ENCODE results near the gene TOM1L2.
"Not testable (repeated sequence)": the region's sequence is repeated elsewhere in the genome, so short reads cannot be mapped to it uniquely, and the experiment has no call there.

TOM1L2 gene

DNA sequence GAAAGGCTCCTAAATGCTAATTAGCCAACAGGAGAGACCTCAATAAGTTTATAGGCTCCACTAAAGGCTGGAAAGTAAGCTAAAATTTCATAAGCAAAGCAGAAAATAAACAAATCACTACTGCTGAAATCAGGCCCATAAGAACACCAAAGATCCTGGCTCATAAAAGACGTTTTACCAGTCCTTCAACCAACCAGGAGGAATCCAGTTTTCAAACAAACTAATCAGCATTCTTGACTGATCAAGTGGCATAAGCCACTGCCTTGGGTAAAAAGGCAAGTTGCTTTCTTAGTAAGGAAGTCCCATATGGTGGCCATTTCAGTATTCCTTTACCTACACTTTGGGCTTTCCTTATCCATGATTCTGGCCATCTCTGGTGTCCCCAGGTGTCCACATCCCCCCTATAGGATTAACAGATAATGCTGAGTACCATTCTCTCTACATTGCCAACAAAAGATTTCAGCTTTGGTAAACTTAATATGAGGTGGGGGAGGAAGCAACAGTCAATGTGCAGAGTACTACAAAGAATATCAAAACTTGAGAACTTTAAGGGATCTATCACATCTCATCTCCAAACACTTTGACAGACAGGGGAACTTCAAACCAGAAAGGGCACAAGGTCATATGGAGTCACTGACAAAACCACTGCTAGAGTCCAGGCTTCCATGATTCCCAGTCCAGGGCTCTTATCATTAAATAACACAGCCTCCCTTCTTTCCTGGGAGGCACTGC is 1.3 kb downstream of the TOM1L2 start:
- no peak for DNase-seq (ENCODE audit: low spot score)

DNA sequence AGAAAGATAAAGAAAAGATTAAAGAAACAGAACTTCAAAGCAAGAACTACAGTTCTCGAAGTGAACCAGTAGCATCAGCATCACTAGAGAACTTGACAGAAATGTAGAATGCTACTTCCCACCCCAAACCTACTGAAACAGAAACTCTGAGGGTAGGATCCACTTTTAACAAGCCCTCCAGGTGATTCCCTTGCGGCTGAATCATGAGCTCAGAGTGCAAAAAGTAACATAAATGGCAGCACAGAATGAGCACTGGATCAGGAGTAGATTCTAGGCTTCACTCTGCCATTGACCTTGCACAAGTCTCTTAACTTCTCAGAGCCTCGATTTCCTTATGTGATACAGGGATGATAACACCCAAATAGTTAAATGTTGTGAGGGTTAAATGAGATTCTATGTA is 5.8 kb downstream of the TOM1L2 start:
- no peak for DNase-seq (ENCODE audit: low spot score)

DNA sequence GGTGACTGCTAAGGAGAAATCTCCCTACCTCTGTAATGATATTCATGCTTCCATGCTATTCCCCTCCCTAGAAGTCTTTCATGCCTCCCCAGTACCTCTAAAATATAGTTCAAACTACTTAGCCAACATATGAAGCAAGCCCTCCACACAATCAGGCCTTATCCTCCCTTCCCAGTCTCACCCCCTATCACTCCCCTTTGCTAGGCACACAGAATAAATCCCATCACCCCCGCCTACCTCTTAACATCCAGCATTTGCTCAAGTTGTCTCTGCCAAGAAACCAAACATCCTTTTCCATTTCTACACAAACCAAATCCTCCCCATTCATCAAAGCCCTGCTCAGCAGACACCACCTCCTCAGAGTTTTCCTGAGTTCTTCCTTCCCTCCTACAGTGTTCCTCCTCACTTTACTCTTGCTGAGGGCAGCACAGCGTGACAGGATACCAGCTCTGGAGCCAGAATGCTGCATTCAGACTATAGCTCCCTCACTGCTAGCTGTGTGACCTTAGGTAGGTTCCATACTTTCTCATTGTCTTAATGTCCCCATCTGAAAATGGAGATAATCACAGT is 7.0 kb downstream of the TOM1L2 start:
- no peak for DNase-seq (ENCODE audit: low spot score)

GRCh38 chr17:17964710-17965109 is 7.5 kb downstream of the TOM1L2 start:
- DNase-seq (ENCODE audit: low spot score), result no peak

DNA sequence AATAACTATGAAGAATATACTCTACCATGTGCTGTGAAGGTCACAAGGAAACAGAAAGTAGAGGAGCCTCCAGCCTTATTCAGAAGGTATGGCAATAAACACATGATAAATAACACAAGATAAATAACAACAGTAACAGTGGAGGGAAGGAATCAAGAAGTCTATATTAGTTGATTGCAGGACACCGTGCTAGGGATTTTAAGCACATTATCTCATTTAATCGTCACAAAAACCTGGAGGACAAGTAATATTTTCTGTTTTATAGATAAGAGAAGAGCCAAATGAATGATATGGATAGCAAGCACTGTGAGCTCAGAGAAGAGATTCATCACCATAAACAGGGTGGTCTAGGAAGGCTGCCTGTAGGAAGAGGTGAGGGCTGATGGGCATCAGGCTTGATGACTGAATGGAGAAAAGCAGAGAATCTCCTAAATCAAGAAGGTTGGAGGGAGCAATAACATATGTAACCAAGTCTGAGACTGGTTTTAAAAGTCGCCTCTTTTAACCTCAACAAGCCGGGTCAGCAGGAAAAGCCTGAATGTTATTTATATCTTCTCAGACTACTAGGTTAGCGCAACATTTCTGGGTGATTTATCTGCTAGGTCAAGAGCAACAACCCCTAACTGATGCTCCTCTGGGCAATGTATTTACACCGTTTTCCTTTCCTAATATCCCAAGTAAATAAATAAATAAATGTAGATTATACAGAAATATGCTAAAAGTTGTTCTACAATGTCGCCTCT is 8.3 kb downstream of the TOM1L2 start:
- DNase-seq (ENCODE audit: low spot score), result no peak

- DNase-seq (ENCODE audit: low spot score), result peak; percentile 74
Measured at GRCh38 chr17:17963066-17963465, 9.1 kb downstream of the TOM1L2 start.

- no peak for DNase-seq (ENCODE audit: low spot score)
Measured at GRCh38 chr17:17960500-17961030, 11.6 kb downstream of the TOM1L2 start.

DNA sequence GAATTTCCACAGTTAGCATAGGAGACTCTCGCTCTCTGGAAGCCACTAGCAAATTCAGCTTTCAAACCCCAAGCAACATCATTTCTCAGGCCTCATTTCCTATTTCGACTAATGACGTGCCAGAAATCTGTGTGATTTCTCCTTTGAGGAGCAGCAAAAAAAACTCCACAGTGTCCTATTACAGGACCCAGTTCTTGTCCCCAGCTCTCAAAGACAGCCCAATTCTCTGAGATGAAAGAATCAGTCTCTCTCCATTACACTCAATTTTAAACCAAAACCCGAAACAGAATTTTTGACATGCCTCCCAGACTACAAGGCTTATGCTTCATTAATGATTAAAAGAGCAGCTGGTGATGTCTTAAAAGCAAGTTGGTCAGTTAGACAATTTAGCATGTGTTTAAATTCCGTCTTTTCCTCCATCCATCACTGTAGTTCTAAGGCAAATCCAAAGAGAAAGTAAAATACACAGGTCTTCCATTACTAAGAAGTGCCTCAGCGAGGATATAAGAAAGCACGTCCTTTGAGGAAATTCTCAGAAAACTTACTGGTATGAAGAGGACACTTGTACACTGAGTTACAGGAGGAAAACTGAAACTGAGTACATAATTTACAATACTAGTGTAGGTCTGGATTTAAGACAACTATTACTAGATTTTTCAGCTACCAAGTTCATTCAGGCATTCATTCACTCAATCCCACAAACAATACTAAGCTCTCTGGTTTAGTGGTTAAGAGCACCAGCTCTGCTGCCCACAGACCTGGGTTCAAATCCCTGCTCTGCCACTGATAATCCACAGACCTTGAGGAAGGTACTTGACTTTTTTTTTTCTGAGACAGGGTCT is 12.5 kb downstream of the TOM1L2 start:
- peak; percentile 30 for DNase-seq (ENCODE audit: low spot score)

- no peak for DNase-seq (ENCODE audit: low spot score)
Measured at GRCh38 chr17:17958982-17959381, 13.2 kb downstream of the TOM1L2 start.

- DNase-seq (ENCODE audit: low spot score), result no peak
Measured at GRCh38 chr17:17957584-17957916, 14.7 kb downstream of the TOM1L2 start.

DNA sequence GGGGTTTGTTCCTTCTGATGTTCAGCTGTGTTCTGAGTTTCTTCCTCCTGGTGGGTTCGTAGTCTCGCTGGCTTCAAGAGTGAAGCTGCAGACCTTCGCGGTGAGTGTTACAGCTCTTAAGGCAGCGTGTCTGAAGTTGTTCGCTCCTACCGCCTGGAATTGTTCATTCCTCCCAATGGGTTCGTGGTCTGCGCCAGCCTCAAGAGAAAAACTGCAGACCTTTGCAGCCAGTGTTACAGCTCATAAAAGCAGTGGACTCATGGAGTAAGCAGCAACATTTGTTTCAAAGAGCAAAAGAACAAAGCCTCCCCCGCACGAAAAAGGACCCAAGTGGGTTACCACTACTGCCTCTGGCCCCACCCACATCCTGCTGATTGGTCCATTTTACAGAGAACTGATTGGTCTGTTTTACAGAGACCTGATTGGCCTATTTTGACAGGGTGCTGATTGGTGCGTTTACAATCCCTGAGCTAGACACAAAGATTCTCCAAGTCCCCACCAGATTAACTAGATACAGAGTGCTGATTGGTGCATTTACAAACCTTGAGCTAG is 16.3 kb downstream of the TOM1L2 start:
- not testable (repeated sequence) for DNase-seq (ENCODE audit: low spot score)

DNA sequence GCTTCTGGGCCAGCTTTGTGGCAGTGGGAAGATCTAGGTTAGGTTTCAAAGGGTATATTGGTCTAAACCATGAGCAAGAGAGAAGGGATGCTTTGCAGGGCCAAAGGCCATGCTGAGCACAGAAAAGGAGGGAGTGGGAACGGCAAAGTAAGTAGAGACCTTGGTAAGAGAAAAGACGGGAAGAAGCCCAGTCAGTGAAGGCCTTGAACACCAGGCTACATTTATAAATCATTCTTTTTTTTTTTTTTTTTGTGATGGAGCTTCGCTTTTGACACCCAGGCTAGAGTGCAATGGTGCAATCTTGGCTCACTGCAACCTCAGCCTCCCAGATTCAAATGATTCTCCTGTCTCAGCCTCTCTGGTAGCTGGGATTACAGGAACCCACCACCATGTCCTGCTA is 18.1 kb downstream of the TOM1L2 start:
- no peak for DNase-seq (ENCODE audit: low spot score)

DNA sequence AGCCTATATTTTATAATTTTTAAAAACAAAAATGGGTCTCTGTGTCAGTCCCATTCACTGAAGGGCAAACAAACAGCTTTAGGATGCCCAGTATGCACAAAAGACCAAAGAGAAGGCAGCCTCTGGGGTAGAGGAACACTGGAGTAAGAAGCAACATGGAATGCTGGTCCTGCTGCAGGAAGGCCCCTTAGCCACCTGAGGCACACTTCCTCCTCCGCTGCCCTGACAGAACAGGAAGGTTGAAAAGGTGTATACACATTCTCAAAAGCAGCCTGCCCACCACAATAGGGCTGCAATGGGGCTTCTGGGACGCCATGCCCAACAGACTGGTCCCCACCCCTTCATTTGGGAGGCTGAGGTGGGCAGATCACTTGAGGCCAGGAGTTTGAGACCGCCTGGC is 19.5 kb downstream of the TOM1L2 start:
- DNase-seq (ENCODE audit: low spot score), result no peak

DNA sequence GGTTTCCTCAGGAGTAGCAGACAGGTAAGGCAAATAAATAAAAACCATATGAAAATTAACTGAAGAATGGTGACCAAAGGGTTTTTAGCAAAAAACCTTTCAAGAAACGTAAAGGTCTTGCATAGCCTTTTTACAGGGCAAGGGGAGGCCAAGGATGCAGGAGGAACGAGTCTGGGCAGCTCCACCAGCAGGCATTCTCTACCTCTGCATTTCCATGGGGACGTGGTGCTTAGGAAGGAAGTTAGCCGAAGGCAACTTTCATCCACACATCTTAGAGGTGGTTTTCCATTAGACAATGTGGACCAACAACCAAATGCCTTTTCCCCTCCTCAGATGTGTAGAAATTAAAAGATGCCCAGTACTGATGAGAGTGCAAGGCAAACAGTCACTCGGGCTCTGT is 20.7 kb downstream of the TOM1L2 start:
- no peak for DNase-seq (ENCODE audit: low spot score)

DNA sequence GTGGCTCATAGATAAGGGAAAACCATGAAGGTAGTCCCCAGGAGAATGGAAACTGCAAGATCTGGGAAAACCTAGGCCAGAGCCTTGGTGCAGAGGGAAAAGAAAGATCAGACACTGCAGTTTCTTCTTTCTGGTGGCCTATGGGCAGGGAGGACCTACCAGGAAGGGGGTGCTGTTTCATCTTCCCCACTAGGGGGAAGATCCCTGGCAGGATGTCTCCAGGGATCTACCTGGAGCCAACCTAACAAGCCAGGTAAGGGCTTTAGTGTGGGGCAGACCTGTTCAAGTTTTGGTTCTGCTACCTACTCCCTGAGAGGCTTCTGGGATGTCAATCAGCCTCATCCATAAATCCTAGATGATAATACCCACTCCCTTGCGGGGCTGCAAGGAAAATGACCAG is 21.4 kb downstream of the TOM1L2 start:
- DNase-seq (ENCODE audit: low spot score), result no peak

DNA sequence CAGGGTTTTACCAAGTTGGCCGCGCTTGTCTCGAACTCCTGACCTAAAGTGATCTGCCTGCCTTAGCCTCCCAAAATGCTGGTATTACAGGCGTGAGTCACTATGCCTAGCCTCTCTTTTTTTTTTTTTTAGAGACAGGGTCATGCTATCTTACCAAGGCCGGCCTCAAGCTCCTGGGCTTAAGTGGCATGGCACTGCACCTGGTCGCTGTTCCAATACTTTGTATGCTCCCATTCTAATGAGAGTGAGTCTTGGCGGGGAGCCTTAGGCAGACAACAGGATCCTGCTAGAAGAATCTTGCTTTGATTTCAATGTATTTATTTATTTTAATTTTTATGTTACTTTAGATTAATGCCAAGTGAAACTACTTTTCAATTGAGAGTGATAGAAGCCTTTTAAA is 21.9 kb downstream of the TOM1L2 start:
- DNase-seq (ENCODE audit: low spot score), result no peak

DNA sequence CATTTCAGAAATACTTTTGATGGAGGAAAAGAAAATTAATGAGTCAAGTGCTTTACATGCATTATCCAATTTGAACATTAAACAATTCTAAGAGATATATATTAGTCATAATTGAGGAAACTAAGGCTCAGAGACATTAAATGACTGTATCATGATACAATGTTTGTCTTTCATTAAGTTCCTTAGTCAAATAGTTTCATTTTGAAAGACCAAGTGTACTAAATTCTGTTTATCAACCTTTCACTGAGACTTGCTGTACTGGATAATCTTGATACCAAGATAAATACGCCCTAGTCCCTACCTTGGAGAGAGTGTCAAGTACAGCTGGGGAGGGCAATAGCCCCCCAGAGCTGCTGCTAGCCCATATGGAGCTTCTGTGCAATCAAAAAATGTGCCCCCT is 24.2 kb downstream of the TOM1L2 start:
- no peak for DNase-seq (ENCODE audit: low spot score)

DNA sequence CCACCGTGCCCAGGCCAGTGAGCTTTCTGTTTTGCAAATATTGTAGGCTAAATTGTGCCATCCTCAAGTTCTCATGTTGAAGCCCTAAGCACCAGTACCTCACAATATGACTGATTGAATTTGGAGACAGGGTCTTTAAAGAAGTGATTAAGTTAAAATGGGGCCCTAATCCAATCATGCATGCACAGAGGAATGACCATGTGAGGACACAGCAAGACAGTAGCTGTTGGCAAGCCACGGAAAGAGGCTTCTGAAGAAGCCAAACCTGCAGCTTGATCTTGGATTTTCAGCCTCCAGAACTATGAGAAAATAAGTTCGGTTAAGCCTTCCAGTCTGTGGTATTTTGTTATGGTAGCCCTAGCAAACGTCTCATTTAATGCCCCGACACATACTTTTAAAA is 24.9 kb downstream of the TOM1L2 start:
- no peak for DNase-seq (ENCODE audit: low spot score)

- DNase-seq (ENCODE audit: low spot score), result no peak
Measured at GRCh38 chr17:17946093-17946492, 26.1 kb downstream of the TOM1L2 start.

DNA sequence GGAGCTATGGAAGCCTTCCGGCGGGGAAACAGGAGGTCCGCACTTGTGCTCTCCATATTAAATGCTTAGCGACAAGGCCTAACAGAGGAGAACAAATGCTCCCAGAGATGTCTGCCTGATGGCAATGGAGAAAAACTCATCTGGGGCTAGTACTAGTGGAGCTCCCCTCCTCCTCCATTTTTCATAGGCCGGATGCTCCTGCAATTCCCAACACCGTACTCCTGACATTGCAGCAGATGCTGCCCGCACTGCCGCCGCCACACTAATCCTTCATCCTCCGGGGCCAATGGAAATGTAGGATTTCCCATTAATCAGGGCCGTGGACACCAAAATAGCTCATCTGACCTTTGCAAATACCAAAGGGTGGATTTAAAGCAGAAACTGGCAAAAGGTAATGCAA is 27.5 kb downstream of the TOM1L2 start:
- no peak for DNase-seq (ENCODE audit: low spot score)

- DNase-seq (ENCODE audit: low spot score), result no peak
Measured at GRCh38 chr17:17944242-17944641, 28.0 kb downstream of the TOM1L2 start.
